HG03378 (cell line): Measurements from ENCODE around the gene SBNO2.
A peak's percentile ranks its signal among the peaks of the same experiment; 100 is the strongest.
"Not testable (repeated sequence)": the region's sequence is repeated elsewhere in the genome, so short reads cannot be mapped to it uniquely, and the experiment has no call there.

Experiments
- ATAC-seq: cut with Tn5 transposase; IDR thresholded peaks from one replicate; pipeline ENCODE4 v1.9.1; 2021; ENCODE audit warnings: mild to moderate bottlenecking, moderate library complexity; ENCODE audit not compliant: unreplicated experiment

Gene SBNO2

DNA sequence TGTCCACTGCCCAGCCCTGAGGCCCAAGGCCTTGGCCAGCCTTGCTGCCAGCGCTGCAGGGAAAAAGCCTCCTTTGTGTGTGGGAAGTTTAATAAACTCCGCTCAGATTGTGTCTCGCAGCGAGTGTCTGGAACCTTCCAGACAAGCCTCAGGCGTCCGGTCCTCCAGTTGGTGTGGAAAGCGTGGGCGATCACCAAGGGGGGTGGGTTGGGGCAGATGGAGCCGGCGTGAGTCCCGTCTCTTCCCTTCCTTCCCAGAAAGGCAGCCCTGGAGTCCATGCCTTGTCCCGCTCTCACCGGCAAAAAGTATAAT lies 36.1 kb upstream of the SBNO2 start:
- ATAC-seq = no peak

DNA sequence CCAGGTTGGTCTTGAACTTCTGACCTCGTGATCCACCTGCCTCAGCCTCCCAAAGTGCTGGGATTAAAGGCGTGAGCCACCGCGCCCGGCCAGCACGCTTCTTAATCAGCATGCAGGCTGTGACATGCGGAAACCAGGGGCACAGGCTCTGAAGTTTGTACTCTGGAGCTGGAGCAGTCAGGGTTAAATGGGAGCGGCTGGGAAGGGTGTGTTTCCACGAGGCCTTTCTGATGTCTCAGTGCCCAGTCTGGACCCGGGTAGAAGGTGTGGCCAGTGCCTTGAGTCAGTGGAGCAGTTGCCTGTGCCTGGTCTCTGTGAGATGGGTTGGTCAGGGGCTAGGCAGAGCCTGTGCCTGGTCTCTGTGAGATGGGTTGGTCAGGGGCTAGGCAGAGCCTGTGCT lies 34.8 kb upstream of the SBNO2 start:
- ATAC-seq = not testable (repeated sequence)

DNA sequence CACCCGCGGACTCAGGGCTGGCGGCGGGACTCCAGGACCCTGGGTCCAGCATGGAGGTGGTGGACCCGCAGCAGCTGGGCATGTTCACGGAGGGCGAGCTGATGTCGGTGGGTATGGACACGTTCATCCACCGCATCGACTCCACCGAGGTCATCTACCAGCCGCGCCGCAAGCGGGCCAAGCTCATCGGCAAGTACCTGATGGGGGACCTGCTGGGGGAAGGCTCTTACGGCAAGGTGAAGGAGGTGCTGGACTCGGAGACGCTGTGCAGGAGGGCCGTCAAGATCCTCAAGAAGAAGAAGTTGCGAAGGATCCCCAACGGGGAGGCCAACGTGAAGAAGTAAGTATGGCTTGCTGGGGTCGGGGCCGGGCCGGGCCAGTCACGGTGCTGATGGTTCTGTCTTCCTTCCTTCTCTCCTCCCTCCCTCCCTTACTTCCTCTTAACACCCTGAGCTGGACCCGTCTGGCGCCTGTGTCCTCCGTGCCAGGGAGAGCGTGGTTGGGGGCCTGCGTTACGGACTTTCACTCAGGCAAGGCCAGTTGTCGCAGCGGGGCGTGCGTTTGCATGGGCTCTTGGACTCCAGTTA lies 32.9 kb upstream of the SBNO2 start:
- ATAC-seq = no peak

DNA sequence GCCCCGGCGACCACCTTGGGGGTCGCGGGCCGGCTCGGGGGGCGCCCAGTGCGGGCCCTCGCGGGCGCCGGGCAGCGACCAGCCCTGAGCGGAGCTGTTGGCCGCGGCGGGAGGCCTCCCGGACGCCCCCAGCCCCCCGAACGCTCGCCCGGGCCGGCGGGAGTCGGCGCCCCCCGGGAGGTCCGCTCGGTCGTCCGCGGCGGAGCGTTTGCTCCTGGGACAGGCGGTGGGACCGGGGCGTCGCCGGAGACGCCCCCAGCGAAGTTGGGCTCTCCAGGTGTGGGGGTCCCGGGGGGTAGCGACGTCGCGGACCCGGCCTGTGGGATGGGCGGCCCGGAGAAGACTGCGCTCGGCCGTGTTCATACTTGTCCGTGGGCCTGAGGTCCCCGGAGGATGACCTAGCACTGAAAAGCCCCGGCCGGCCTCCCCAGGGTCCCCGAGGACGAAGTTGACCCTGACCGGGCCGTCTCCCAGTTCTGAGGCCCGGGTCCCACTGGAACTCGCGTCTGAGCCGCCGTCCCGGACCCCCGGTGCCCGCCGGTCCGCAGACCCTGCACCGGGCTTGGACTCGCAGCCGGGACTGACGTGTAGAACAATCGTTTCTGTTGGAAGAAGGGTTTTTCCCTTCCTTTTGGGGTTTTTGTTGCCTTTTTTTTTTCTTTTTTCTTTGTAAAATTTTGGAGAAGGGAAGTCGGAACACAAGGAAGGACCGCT lies 32.2 kb upstream of the SBNO2 start:
- ATAC-seq = no peak

DNA sequence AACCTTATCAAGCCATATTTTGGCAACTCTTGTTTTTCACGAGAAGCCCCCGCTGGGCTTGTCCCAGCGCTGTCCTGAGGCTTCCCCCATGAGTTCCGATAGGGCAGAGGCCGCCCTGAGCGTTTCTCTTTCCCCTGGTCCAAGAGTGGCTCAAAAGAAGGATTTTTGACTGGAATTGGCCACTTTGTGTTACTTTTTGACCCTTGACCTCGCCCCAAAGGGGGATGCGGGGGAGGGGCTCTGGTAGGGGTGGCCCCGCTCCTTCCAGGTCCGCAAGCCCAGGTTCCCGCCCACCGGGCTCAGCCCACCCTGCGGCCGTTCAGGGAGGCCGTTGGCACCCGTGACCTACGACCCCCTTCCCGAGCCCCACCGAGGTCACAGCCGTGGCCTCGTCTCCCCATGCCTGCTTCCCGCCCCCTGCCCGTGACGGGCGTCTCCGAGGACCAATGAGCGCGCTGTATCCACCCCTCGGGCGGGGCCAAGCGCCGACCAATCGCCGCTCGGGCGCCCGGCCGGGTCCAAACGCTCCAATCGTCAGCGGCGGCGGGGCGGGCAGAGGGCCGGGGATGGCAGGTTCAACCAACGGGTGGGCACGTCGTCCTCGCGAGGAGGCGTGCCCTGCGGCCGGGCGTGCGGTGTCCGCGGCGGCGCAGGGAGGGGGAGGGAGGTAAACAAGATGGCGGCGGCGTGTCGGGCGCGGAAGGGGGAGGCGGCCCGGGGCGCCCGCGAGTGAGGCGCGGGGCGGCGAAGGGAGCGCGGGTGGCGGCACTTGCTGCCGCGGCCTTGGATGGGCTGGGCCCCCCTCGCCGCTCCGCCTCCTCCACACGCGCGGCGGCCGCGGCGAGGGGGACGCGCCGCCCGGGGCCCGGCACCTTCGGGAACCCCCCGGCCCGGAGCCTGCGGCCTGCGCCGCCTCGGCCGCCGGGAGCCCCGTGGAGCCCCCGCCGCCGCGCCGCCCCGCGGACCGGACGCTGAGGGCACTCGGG lies 31.3 kb upstream of the SBNO2 start, which contains the start of gene STK11:
TSS of gene STK11 (plus strand) at position 665 of the 986 bp plus-strand sequence. CDS start 1,136 bp downstream, outside the sequence.
- ATAC-seq = peak; percentile 65

DNA sequence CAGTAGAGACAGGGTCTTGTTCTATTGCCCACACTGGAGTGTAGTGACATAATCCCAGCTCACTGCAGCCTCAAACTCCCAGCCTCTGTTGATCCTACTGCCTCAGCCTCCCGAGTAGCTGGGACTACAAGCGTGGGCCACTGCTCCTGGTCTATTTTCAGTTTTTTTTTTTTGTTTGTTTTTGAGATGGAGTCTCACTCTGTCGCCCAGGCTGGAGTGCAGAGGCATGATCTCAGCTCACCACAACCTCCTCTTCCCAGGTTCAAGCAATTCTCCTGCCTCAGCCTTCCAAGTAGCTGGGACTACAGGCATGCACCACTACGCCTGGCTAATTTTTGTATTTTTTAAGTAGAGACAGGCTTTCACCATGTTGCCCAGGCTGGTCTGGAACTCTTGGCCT lies 26.5 kb upstream of the SBNO2 start:
- not testable (repeated sequence) for ATAC-seq

DNA sequence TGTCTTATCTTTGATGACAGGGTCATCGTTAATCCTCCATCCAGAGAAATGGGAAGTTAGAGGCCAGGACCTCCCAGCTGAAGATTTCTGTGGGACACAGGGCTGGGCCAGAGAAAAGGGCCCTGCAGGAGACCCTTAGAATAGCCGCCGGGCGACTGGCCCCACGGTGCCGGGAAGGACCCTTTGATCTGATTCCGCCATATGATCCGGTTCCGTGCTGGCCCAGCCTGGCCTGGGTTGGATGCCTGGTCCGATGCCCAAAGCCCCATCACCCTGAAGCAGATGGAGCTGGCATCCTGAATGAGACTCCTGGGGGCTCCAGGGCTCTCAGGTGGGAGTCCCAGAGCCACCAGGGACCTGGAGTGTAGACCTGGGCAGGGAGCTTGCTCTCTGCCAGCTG lies 25.5 kb upstream of the SBNO2 start:
- ATAC-seq = no peak

DNA sequence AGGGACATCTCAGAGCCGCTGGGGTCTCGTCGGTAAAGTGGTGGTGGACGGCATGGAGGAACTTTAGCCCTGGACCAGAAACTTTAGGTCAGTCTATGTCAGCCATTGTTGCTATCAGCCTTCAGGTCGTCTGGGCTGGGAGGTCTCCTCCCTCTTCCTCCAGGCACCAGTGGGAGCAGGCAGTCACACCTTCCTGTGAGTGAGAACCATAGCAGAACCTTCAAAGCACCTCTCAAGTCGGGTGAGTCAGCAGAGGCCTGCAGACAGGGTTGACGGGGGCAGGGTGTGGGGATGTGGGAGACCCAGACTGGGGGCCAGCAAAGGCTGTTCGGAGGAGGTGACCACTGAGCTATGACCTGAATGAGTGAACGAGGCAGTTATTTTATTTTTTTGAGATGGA lies 15.4 kb upstream of the SBNO2 start:
- no peak for ATAC-seq

DNA sequence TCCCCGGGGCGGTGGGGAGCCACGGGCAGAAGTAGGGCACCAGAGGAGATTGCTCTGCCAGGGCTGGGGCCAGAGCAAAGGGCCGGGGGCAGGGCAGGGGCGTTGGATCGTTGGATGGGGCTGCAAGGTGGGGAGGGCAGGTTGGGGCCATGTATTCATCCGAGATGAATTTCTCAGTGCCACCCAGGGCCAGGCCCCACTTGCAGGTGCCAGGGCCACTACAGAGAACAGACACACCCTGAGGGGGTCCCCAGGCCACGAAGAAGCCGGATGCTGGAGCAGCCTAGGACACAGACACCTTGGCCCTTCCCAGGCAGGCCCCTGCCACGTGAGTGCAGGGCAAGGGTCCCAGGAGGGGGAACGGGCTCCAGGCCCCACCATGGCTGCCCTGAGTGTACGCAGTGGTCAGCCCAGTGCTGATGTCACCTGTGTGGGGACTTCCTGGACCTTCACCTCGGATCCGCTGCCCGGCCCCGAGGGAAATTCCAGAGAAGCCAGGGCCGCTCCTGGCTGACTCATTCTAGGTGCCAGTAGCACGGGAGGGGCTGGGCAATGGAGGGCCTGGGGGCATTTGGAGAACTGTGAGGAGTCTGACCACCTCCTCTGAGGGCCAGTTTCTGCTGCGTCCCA lies 9.6 kb upstream of the SBNO2 start:
- ATAC-seq = no peak

DNA sequence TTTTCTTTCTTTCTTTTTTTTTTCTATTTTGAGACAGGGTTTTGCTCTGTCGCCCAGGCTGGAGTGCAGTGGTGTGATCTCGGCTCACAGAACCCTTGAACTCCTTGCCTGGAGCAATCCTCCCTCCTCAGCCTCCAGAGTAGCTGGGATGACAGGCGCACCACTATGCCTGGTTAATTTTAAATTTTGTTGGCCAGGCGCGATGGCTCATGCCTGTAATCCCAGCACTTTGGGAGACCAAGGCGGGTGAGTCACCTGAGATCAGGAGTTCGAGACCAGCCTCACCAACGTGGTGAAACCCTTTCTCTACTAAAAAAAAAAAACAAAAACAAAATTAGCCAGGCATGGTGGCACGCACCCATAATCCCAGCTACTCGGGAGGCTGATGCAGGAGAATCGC lies 8.7 kb upstream of the SBNO2 start:
- no peak for ATAC-seq

DNA sequence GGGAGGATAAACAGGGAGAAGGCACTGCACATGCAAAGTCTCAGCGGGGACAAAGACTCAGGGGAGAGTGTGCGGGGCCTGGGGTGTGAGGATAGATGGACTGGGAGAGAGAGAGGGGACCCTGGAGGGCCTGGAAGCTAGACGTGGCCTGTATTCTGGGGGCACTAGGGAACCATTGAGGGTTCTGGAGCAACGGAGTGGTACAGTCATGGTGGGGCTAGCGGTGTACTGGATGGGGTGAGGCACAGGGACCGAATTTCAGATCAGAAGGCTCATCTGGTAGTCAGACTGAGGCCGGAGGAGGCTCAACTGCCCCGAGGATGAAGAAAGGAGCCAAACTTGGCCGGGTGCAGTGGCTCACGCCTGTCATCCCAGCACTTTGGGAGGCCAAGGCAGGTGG lies 8.0 kb upstream of the SBNO2 start:
- no peak for ATAC-seq

DNA sequence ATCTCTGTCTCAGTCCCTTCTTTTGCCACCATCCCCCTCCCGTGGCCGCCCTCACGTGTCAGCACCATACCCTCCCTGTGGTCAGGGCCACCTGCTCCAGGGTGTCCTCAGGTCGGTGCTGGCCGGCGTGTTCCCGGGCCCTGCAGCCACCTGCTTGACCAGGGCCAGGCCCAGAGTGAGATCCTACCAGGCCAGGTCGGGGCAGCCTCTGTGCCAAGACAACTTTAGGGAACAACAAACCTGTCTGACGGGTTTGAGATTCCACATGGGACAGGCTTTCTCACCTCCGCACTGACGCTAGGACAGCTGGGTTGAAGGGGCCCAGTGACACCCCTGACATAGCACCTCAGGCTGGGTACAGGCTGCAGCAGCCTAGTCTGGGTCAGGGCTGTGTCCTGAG lies 7.5 kb upstream of the SBNO2 start:
- ATAC-seq = no peak

DNA sequence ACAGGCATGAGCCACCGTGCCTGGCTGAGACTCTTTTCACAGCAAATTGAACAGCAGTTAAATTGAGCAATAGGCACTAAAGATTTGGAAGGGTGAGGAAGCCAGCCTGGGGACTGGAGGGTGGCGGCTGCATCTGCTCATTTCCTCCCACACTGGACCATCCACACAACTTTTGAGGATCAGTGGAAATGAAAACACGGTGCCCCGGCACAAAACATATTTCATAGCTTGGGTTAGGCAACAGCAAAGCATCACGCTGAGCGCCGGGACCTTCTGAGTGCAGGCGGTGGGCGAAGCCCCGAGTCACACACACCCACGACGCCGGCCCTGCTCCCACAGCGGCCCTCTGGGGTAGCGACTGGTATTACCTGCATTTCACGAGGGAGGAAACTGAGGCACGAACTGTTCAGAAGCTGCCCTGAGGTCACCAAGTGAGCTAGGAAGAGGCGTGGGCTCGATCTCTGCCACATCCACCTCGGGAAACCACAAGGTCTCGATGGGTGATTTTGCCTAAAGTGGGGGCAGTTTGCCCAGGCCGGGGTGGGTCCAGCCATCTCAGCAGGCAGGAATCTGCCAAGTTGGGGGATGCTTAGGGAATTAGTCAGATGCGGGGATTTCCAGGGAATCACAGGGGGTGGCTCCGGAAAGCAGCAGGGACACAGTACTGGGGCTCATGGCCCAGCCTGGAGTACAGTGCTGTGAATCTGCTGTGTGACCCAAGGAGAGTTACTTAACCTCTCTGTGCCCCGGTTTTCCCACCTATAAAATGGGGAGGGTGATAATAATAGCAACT lies 3.5 kb upstream of the SBNO2 start:
- ATAC-seq = no peak

DNA sequence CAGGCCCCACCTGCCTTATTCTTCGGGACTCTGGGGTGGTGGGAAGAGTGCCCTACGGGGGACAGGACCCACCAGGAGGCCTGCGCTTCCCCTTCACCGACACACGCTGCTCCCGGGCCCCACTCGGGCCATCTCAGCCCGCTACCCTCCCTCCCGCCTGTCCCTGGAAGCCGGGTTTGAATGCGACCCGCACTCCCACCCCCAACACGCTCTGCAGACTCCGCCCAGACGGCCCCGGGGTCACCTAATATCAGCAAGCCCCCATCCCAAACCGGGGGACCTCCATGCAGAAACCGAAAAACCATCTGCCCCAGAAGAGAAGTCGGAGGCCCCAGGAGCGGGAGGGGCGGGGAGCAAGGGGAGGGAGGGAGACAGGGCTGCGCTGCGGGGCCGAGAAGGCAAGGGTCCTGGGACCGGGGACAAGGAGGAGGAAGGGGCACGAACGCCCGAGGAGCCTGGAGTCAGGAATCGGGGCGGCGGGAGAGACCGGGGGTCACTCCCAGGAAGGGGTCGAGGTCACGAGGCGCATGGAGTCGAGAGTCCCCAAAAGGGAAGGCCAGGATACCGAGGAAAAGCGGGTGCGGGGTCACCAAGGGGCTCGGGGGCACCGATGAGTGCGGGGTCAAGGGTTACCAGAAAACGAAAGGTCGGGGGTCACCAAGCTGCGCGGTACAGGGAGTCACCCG lies 766 bp downstream of the SBNO2 start:
- ATAC-seq = no peak

DNA sequence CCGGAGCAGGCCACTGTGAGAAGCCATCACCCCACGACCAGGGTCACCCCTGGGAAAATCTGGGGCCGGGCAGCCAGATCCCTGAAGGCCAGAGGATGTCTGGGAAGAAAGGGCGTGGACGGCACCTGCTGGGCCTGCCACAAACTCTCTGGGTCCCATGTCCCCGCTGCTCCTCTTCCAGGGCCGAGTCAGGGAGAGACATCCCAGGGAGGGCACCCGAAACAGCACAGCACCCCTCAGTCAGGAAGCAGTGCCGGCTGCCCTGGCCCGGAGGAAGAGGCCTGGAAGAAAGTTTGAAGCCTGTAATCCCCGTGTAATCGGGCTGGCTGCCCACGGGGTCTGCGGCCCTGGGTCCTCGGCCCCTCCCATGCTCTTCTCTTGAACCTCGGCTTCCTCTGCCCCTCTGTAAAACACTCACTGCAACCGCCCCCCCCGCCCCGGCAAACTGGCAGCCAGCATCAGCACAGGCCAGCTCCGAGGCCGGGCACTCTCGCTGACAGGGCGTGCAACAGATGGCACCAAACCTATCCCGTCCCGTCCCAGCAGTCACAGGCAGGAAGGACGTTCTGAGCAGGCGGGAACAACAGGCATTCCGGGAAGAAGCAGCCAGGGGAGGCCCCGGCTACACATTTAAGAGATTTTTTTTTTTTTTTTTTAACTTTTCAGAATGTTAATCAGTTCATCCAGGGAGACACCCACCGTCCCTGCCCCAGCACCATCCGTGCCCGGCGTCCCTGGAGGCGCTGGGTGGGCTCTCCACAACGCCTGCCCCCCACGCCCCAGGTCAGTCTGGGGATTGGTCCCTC lies 1.5 kb downstream of the SBNO2 start:
- no peak for ATAC-seq

DNA sequence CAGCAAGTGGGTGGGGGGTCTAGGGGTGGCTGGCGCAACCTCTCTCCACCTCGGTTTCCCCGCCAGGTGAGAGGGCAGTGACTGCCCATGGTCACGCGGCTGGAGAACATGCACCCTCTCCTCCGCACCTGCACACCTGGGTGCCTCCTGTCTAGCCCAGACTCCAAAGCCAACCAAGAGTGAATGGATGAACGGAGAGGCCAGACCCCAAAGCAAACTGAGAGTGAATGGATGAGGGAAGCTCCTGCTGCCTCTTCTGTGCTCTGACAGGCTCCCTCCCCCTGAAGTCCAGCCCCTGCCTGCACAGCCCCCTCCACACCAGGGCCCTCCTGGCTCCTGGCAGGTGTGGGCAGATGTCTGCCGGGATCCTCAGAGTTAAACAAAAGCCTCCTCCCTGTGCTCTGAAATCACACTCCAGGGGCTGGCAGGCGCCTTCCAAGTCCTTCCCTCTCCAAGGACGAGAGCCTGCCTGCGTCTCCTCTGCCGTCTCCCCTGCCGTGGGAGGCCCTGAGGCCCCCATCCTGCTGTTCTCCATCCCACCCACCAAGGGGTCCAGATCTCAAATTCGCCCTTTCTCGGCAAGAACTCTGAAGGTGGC lies 2.2 kb downstream of the SBNO2 start:
- no peak for ATAC-seq

DNA sequence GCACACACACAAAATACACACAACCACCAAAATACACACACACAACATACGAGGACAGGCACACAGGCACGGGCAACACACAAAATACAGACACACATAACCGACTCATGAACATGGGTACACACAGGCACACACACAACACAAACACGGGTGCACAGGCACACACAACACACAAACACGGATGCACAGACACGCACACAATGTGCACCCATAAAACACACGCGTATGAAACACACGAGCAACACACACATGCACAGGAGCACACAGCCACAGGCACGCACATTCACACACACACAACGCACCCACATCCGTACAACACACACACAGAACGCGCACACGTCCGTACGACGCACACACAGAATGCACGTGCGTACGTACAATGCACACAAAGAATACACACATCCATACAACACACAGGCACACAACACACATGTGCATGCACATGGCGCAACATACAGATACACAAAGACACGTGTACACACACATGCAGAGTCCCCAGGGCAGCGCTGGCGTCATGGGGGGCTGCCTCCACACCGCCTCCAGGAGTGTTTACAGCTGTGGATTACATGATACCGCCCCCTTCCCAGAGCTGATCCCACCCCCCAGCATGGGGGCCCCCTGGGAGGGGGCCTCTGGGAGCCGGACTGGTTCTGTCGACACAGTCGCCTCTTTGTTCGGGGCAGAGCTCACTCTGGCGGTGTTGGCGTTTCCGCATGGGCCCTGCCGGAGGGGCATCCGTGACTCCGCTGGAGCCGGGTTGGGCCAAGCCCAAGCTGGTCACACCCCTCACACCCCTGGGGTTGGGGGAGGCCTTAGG lies 2.9 kb downstream of the SBNO2 start:
- ATAC-seq = no peak
